GM12864 (cell line): ENCODE results near the gene NHEJ1.

ENCODE experiments used
- DNase-seq: peaks from one replicate; pipeline ENCODE4 v3.0.0-alpha.2; 2011; ENCODE audit warnings: low read depth
- H3K4me3 ChIP-seq: 2 replicates; pipeline ENCODE4 v1.5.1; 2011; ENCODE audit warnings: mild to moderate bottlenecking, low read depth, low read length, control low read depth
- TF ChIP-seq, protein P1 (sequence below): IDR thresholded peaks from 2 replicates; pipeline ENCODE4 v1.5.1; 2011; ENCODE audit warnings: low read depth, mild to moderate bottlenecking, moderate library complexity, low read length, control low read depth, inconsistent platforms; ENCODE audit errors: missing control alignments

The NHEJ1 gene

DNA sequence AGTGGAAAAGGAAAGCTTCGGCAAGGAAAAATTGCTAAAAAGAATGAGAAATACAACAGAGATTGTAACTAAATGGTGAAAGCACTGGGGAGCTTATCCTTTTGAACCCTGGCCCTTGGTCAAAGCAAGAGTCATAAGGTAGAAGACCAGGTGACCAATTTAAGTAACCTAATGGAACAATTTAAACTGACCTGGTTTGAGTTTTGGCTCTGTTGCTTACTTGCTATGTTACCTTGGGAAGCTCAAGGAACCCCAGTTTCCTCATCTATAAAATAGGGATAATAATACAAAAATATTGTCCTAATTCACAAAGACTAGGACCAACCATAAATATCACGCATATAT lies 48.6 kb downstream of the NHEJ1 start:
- DNase-seq: no peak
- TF ChIP-seq, protein P1, sequence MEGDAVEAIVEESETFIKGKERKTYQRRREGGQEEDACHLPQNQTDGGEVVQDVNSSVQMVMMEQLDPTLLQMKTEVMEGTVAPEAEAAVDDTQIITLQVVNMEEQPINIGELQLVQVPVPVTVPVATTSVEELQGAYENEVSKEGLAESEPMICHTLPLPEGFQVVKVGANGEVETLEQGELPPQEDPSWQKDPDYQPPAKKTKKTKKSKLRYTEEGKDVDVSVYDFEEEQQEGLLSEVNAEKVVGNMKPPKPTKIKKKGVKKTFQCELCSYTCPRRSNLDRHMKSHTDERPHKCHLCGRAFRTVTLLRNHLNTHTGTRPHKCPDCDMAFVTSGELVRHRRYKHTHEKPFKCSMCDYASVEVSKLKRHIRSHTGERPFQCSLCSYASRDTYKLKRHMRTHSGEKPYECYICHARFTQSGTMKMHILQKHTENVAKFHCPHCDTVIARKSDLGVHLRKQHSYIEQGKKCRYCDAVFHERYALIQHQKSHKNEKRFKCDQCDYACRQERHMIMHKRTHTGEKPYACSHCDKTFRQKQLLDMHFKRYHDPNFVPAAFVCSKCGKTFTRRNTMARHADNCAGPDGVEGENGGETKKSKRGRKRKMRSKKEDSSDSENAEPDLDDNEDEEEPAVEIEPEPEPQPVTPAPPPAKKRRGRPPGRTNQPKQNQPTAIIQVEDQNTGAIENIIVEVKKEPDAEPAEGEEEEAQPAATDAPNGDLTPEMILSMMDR: no peak
- no peak overlapping the region for H3K4me3 ChIP-seq

DNA sequence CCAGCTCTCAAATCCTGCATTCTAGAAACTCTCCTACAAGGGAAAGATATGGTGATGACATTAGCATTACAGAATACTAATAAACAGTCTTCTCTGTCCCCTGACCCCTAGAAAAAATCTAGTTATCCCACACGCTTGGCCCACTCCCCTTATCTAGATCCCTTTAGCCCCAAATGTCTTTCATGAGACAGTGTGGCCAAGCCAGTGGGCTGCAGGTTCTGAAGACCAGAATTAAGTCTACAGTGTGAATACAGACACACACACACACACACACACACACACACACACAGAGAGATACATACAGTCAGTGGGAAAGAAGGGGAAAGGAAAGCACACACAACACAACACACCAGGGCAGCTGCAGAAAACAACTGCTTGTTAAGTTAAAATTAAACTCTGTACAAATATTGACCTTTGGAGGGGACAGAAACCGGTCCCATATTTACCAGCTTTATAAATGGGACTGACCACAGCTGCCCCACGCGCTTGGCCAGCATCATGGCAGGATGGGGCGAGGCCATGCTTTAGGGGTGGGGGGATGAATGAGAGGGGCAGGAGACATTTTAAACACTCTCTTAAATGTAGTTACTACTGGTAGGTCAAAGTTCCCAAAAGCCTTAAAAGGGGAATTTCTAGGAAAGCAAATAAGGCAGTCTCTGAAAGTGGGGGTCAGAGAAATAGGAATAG lies 49.1 kb downstream of the NHEJ1 start:
- no peak for DNase-seq
- TF ChIP-seq, protein P1: no peak
- no peak overlapping the region for H3K4me3 ChIP-seq

DNA sequence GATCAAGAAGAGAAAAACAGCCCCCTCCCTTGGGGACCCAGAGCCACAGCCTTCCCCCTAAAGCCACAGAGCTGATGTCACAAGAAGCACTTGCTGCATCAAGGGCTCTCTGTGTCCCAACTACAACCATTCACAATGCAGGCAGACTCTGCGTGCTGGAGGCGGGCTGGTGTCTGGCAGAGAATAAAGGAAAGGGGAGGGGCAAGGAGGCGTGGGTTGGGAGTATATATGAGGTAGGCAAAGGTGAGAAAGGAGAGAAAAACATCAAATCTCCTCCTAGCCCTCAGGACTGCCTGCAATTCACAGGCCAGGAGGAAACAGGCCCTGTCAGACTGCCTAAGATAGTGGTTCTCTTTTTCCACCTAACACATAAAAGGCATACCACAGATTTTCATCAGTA lies 51.1 kb downstream of the NHEJ1 start:
- TF ChIP-seq, protein P1: no peak
- no peak for DNase-seq
- no peak overlapping the region for H3K4me3 ChIP-seq

DNA sequence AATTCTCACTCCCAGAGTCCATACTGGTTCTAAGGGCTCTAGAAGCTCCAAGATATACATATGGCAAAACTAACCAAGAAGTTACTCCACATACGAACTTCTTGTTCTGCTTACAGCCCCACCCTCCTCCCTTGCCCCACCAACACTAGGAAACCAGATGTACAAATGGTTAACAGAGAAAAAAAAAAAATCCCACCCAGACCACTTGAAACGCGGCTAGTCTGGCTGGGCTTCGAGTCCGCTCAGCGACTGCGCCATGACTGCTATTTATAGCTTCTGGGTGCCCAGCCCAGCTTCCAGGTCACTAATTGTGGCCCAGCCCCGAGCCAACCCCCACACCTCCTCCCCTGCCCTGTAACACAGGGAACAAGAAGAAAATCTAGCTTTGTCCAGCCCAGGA lies 52.9 kb downstream of the NHEJ1 start:
- no peak for DNase-seq

DNA sequence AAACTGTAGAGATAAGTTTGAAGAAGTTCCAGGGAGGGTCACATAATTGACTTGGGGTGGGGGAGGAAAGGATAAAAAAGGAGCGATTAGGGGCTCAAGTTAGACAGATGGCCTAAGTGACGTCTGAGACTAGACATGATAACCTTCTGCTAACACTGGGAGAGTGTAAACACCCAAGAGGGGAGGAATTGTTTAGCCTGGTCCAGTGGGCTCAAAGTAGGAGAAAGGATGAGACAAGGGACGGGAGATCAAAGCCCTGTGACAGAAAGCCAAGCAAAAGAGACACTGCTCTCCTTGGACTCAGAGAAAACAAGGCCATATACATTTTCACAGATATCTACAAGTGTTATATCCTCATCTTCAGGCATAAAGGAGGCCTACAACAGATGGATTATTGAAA lies 54.4 kb downstream of the NHEJ1 start:
- TF ChIP-seq, protein P1: no peak
- no peak for DNase-seq
- no peak overlapping the region for H3K4me3 ChIP-seq

More for the DNA sequence above, 52.9 kb downstream of the NHEJ1 start:
- TF ChIP-seq, protein P1: no peak
- H3K4me3 ChIP-seq: no peak overlapping the region

DNA sequence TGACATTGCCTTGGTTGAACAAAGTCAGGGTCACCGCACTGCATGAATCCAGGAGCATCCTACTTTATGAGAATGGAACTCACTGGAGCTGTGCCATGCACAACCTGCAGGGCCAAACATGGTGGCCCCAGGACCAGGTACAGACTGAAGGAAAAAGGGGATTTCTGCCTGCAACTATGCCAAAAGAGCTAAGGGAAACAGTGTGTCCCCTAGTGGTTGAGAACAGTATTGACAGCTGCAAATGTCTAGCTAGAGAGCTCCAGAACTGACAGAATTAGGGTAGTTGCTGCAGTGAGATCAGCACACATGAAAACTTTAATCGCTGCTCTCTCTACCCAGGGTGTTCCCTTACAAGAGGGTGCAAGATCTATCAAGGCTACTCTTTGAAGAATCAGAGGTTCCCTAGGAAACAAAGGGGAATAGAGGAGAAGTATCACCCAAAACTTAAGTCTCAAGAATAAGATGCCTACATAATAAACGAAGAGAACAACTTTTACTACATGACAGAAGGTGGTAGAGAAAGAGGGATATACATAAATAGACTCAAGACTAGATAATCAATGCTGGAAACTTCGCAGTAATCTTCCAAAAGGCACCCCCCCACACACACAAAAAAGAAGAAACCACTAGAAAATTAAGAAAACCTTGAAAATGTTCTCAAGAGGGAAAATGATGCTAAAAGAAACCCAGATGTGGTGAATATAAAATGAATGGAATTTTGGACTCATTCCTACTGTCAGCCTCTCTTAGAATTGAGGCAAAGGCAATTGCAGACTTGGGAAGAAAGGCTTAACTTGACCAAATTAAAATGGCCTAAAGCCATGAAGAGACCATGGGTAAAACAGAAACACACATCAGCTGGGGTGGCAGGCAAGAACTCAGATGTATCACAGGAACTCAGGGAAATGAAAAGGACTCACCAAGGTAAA lies 56.2 kb downstream of the NHEJ1 start:
- DNase-seq: peak; percentile 18
- TF ChIP-seq, protein P1: peak; percentile 98
- H3K4me3 ChIP-seq: no peak overlapping the region
